HEK293 (cell line): ENCODE measurements around the gene DDRGK1.

Experiments used
- GLI2 ChIP-seq: fragments of 450-650 bp; formaldehyde crosslinking; IDR thresholded peaks from 2 replicates; pipeline ENCODE4; 2017; ENCODE audit warnings: missing biosample characterization, missing genetic modification characterization, low read depth, borderline replicate concordance
- KLF16 ChIP-seq: fragments of 450-650 bp; formaldehyde crosslinking; IDR thresholded peaks from 2 replicates; pipeline ENCODE4 v1.5.1; 2017; ENCODE audit warnings: missing biosample characterization, missing genetic modification characterization
- KLF9 ChIP-seq: fragments of 450-650 bp; formaldehyde crosslinking; IDR thresholded peaks from 2 replicates; pipeline ENCODE4 v1.5.1; 2016; ENCODE audit warnings: missing biosample characterization, missing genetic modification characterization, low read depth
- OSR2 ChIP-seq: fragments of 450-650 bp; formaldehyde crosslinking; IDR thresholded peaks from 2 replicates; pipeline ENCODE4 v1.5.1; 2016; ENCODE audit warnings: missing biosample characterization, missing genetic modification characterization
- PRDM1 ChIP-seq: fragments of 450-650 bp; formaldehyde crosslinking; IDR thresholded peaks from 2 replicates; pipeline ENCODE4; 2016; ENCODE audit warnings: missing biosample characterization, missing genetic modification characterization
- YY2 ChIP-seq: fragments of 450-650 bp; formaldehyde crosslinking; IDR thresholded peaks from 2 replicates; pipeline ENCODE4 v1.5.1; 2016; ENCODE audit warnings: missing biosample characterization, missing genetic modification characterization
- ZBTB17 ChIP-seq: fragments of 450-650 bp; formaldehyde crosslinking; IDR thresholded peaks from 2 replicates; pipeline ENCODE4 v1.5.1; 2016; ENCODE audit warnings: missing biosample characterization, missing genetic modification characterization
- ZBTB21 ChIP-seq: fragments of 450-650 bp; formaldehyde crosslinking; IDR thresholded peaks from 2 replicates; pipeline ENCODE4 v1.5.1; 2017; ENCODE audit warnings: missing biosample characterization, missing genetic modification characterization
- ZFP69B ChIP-seq: fragments of 450-650 bp; formaldehyde crosslinking; IDR thresholded peaks from 2 replicates; pipeline ENCODE4 v1.5.1; 2016; ENCODE audit warnings: missing biosample characterization, missing genetic modification characterization
- ZNF2 ChIP-seq: fragments of 450-650 bp; formaldehyde crosslinking; IDR thresholded peaks from 2 replicates; pipeline ENCODE4 v1.5.1; 2016; ENCODE audit warnings: missing biosample characterization, missing genetic modification characterization
- ZNF202 ChIP-seq: fragments of 450-650 bp; formaldehyde crosslinking; IDR thresholded peaks from 2 replicates; pipeline ENCODE4 v1.5.1; 2016; ENCODE audit warnings: missing biosample characterization, missing genetic modification characterization, borderline replicate concordance
- ZNF302 ChIP-seq: fragments of 450-650 bp; formaldehyde crosslinking; IDR thresholded peaks from 2 replicates; pipeline ENCODE4 v1.5.1; 2016; ENCODE audit warnings: missing biosample characterization, missing genetic modification characterization, low read depth
- ZNF311 ChIP-seq: fragments of 450-650 bp; formaldehyde crosslinking; IDR thresholded peaks from 2 replicates; pipeline ENCODE4 v1.5.1; 2017; ENCODE audit warnings: missing biosample characterization, missing genetic modification characterization, borderline replicate concordance
- ZNF350 ChIP-seq: fragments of 450-650 bp; formaldehyde crosslinking; IDR thresholded peaks from 2 replicates; pipeline ENCODE4 v1.5.0; 2017; ENCODE audit warnings: missing biosample characterization, mild to moderate bottlenecking, missing genetic modification characterization
- ZNF366 ChIP-seq: fragments of 450-650 bp; formaldehyde crosslinking; conservative IDR thresholded peaks from 2 replicates; pipeline ENCODE4 v1.5.1; 2016; ENCODE audit warnings: missing biosample characterization, missing genetic modification characterization
- ZNF514 ChIP-seq: fragments of 450-650 bp; formaldehyde crosslinking; IDR thresholded peaks from 2 replicates; pipeline ENCODE4 v1.5.1; 2016; ENCODE audit warnings: missing biosample characterization, missing genetic modification characterization
- ZNF544 ChIP-seq: fragments of 450-650 bp; formaldehyde crosslinking; IDR thresholded peaks from 2 replicates; pipeline ENCODE4 v1.5.0; 2017; ENCODE audit warnings: missing biosample characterization, missing genetic modification characterization
- ZNF549 ChIP-seq: fragments of 450-650 bp; IDR thresholded peaks from 2 replicates; pipeline ENCODE4 v1.5.1; 2018; ENCODE audit warnings: missing biosample characterization, missing genetic modification characterization, mild to moderate bottlenecking, inconsistent platforms, moderate library complexity
- ZNF560 ChIP-seq: fragments of 450-650 bp; formaldehyde crosslinking; IDR thresholded peaks from 2 replicates; pipeline ENCODE4 v1.5.1; 2017; ENCODE audit warnings: missing biosample characterization, missing genetic modification characterization, borderline replicate concordance
- ZNF677 ChIP-seq: fragments of 450-650 bp; IDR thresholded peaks from 2 replicates; pipeline ENCODE4 v1.5.0; 2018; ENCODE audit warnings: missing biosample characterization, mild to moderate bottlenecking, missing genetic modification characterization, moderate library complexity
- ZNF701 ChIP-seq: fragments of 450-650 bp; formaldehyde crosslinking; IDR thresholded peaks from 2 replicates; pipeline ENCODE4 v1.5.1; 2016; ENCODE audit warnings: missing biosample characterization, missing genetic modification characterization
- ZNF843 ChIP-seq: fragments of 450-650 bp; formaldehyde crosslinking; IDR thresholded peaks from 2 replicates; pipeline ENCODE4 v1.5.1; 2016; ENCODE audit warnings: missing biosample characterization, missing genetic modification characterization
- ZSCAN16 ChIP-seq: fragments of 450-650 bp; formaldehyde crosslinking; IDR thresholded peaks from 2 replicates; pipeline ENCODE4 v1.5.1; 2016; ENCODE audit warnings: missing biosample characterization, missing genetic modification characterization
- TF ChIP-seq, protein P1 (sequence below): fragments of 450-650 bp; formaldehyde crosslinking; IDR thresholded peaks from 2 replicates; pipeline ENCODE4 v1.5.1; 2016; ENCODE audit warnings: missing biosample characterization, missing genetic modification characterization
- TF ChIP-seq, protein P2 (sequence below): fragments of 450-650 bp; formaldehyde crosslinking; IDR thresholded peaks from 2 replicates; pipeline ENCODE4; 2016; ENCODE audit warnings: missing biosample characterization, missing genetic modification characterization
- TF ChIP-seq, protein P3 (sequence below): fragments of 450-650 bp; formaldehyde crosslinking; IDR thresholded peaks from 2 replicates; pipeline ENCODE4 v1.5.1; 2016; ENCODE audit warnings: missing biosample characterization, missing genetic modification characterization
- TF ChIP-seq, protein P4 (sequence below): fragments of 450-650 bp; formaldehyde crosslinking; IDR thresholded peaks from 2 replicates; pipeline ENCODE4 v1.5.1; 2016; ENCODE audit warnings: missing biosample characterization, missing genetic modification characterization
- TF ChIP-seq, protein P5 (sequence below): fragments of 450-650 bp; formaldehyde crosslinking; IDR thresholded peaks from 2 replicates; pipeline ENCODE4 v1.5.1; 2016; ENCODE audit warnings: missing biosample characterization, missing genetic modification characterization
- TF ChIP-seq, protein P6 (sequence below): fragments of 450-650 bp; formaldehyde crosslinking; conservative IDR thresholded peaks from 2 replicates; pipeline ENCODE4 v1.5.1; 2016; ENCODE audit warnings: low read depth, missing biosample characterization, missing genetic modification characterization

Gene DDRGK1

DNA sequence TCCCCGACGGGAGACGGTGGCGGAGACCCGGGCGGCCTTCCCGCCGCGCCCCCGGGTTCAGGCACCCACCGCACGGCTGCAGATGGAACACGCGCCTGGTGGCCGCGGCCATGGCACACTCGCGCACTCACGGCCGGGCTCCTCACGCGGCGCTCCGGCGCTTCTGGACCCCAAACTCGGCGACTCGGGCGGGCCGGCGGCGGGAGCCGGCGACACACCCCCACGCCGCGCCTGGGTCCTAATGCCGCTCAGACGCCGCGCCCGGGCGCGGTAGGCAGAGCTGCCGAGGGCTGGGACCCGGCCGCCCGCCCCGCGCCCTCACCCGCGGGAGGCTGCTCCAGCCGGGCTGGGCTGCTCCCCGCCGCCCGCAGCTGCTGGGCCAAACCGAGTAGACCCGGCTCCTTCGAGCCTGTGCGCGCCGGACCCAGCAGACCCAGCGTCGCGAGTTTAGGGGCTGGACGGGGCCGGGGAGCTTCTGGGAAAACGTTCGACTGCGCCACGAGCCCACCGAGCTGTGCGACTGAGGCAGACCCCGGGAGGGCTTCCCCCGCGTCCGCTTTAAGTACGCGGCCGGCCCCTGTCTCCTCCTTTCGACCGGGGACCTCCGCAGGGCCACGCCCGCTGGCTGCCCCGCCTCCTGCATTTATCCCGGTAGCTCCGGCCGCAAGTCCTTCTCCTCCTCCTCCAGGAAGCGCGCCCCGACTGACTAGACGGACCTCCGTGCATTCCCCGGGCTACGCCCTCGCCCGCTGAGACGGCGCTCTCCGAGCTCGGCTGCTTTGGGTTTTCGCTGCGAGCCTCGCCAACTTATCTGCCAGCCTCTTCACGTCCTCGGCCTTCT, 34.8 kb upstream of the DDRGK1 start, which contains the start of gene SLC4A11 (continued):
- TF ChIP-seq ZNF544 (tag by site-specific recombination), result no peak
- TF ChIP-seq, protein P1, sequence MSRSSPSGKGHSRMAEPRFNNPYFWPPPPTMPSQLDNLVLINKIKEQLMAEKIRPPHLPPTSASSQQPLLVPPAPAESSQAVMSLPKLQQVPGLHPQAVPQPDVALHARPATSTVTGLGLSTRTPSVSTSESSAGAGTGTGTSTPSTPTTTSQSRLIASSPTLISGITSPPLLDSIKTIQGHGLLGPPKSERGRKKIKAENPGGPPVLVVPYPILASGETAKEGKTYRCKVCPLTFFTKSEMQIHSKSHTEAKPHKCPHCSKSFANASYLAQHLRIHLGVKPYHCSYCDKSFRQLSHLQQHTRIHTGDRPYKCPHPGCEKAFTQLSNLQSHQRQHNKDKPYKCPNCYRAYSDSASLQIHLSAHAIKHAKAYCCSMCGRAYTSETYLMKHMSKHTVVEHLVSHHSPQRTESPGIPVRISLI, result no peak
- no peak for TF ChIP-seq KLF16 (tag by site-specific recombination)
- TF ChIP-seq OSR2 (tag by site-specific recombination), result 0 out of 2 replicates have a peak, but pooled peaks have one; percentile 31
- TF ChIP-seq KLF9, result peak; percentile 81
- TF ChIP-seq ZNF560 (tag by site-specific recombination), result no peak
- TF ChIP-seq ZNF514 (tag by site-specific recombination), result no peak
- no peak for TF ChIP-seq ZNF366 (tag by site-specific recombination)
- no peak for TF ChIP-seq ZNF202 (tag by site-specific recombination)
- TF ChIP-seq, protein P2, sequence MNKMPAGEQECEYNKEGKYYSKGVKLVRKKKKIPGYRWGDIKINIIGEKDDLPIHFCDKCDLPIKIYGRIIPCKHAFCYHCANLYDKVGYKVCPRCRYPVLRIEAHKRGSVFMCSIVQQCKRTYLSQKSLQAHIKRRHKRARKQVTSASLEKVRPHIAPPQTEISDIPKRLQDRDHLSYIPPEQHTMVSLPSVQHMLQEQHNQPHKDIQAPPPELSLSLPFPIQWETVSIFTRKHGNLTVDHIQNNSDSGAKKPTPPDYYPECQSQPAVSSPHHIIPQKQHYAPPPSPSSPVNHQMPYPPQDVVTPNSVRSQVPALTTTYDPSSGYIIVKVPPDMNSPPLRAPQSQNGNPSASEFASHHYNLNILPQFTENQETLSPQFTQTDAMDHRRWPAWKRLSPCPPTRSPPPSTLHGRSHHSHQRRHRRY (tag by site-specific recombination), result no peak
- TF ChIP-seq ZNF701, result no peak
- TF ChIP-seq, protein P3, sequence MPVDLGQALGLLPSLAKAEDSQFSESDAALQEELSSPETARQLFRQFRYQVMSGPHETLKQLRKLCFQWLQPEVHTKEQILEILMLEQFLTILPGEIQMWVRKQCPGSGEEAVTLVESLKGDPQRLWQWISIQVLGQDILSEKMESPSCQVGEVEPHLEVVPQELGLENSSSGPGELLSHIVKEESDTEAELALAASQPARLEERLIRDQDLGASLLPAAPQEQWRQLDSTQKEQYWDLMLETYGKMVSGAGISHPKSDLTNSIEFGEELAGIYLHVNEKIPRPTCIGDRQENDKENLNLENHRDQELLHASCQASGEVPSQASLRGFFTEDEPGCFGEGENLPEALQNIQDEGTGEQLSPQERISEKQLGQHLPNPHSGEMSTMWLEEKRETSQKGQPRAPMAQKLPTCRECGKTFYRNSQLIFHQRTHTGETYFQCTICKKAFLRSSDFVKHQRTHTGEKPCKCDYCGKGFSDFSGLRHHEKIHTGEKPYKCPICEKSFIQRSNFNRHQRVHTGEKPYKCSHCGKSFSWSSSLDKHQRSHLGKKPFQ (tag by site-specific recombination), result no peak
- no peak for TF ChIP-seq ZNF302 (tag by site-specific recombination)
- TF ChIP-seq, protein P4, sequence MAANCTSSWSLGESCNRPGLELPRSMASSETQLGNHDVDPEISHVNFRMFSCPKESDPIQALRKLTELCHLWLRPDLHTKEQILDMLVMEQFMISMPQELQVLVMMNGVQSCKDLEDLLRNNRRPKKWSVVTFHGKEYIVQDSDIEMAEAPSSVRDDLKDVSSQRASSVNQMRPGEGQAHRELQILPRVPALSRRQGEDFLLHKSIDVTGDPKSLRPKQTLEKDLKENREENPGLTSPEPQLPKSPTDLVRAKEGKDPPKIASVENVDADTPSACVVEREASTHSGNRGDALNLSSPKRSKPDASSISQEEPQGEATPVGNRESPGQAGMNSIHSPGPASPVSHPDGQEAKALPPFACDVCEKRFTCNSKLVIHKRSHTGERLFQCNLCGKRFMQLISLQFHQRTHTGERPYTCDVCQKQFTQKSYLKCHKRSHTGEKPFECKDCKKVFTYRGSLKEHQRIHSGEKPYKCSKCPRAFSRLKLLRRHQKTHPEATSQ (tag by site-specific recombination), result 0 out of 2 replicates have a peak, but pooled peaks have one; percentile 49
- peak; percentile 95 for TF ChIP-seq ZFP69B
- TF ChIP-seq ZNF677 (tag by site-specific recombination), result 0 out of 2 replicates have a peak, but pooled peaks have one; percentile 3
- TF ChIP-seq ZNF350 (tag by site-specific recombination), result no peak
- TF ChIP-seq ZNF549 (tag by site-specific recombination), result no peak
- TF ChIP-seq, protein P5, sequence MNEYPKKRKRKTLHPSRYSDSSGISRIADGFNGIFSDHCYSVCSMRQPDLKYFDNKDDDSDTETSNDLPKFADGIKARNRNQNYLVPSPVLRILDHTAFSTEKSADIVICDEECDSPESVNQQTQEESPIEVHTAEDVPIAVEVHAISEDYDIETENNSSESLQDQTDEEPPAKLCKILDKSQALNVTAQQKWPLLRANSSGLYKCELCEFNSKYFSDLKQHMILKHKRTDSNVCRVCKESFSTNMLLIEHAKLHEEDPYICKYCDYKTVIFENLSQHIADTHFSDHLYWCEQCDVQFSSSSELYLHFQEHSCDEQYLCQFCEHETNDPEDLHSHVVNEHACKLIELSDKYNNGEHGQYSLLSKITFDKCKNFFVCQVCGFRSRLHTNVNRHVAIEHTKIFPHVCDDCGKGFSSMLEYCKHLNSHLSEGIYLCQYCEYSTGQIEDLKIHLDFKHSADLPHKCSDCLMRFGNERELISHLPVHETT (tag by site-specific recombination), result no peak
- TF ChIP-seq ZNF2 (tag by site-specific recombination), result no peak
- no peak for TF ChIP-seq ZNF311 (tag by site-specific recombination)
- no peak for TF ChIP-seq PRDM1 (tag by site-specific recombination)
- peak; percentile 58 for TF ChIP-seq ZBTB17 (tag by site-specific recombination)
- TF ChIP-seq ZSCAN16 (tag by site-specific recombination), result no peak
- TF ChIP-seq ZBTB21, result no peak
- TF ChIP-seq, protein P6, sequence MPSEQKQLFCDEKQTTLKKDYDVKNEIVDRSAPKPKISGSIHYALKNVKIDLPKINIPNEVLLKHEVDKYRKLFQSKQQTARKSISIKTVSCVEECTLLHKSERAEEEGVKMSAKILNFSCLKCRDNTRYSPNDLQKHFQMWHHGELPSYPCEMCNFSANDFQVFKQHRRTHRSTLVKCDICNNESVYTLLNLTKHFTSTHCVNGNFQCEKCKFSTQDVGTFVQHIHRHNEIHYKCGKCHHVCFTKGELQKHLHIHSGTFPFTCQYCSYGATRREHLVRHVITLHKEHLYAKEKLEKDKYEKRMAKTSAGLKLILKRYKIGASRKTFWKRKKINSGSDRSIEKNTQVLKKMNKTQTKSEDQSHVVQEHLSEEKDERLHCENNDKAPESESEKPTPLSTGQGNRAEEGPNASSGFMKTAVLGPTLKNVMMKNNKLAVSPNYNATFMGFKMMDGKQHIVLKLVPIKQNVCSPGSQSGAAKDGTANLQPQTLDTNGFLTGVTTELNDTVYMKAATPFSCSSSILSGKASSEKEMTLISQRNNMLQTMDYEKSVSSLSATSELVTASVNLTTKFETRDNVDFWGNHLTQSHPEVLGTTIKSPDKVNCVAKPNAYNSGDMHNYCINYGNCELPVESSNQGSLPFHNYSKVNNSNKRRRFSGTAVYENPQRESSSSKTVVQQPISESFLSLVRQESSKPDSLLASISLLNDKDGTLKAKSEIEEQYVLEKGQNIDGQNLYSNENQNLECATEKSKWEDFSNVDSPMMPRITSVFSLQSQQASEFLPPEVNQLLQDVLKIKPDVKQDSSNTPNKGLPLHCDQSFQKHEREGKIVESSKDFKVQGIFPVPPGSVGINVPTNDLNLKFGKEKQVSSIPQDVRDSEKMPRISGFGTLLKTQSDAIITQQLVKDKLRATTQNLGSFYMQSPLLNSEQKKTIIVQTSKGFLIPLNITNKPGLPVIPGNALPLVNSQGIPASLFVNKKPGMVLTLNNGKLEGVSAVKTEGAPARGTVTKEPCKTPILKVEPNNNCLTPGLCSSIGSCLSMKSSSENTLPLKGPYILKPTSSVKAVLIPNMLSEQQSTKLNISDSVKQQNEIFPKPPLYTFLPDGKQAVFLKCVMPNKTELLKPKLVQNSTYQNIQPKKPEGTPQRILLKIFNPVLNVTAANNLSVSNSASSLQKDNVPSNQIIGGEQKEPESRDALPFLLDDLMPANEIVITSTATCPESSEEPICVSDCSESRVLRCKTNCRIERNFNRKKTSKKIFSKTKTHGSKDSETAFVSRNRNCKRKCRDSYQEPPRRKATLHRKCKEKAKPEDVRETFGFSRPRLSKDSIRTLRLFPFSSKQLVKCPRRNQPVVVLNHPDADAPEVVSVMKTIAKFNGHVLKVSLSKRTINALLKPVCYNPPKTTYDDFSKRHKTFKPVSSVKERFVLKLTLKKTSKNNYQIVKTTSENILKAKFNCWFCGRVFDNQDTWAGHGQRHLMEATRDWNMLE, result no peak
- no peak for TF ChIP-seq ZNF843 (tag by site-specific recombination)
- TF ChIP-seq YY2, result no peak
- TF ChIP-seq GLI2, result no peak
